Chondrocyte (in vitro differentiated cells): Measurements from ENCODE around the gene SSBP4. TPM values are rescaled to one million over a fixed set of nuclear protein-coding genes. Genes with fewer than 3 reads are reported as not detected.

Source experiments
- DNase-seq: peaks from one replicate; pipeline ENCODE4 v3.0.0; 2021; ENCODE audit warnings: mixed read lengths, low spot score
- H3K27ac Mint-ChIP-seq: one replicate; pipeline ENCODE4 v1.8.0; 2021; ENCODE audit warnings: mild to moderate bottlenecking, moderate library complexity, mixed read lengths; ENCODE audit not compliant: unreplicated experiment
- H3K27me3 Mint-ChIP-seq: 2 replicates; pipeline ENCODE4 v1.8.0; 2021; ENCODE audit warnings: low read depth, mixed read lengths
- H3K36me3 Mint-ChIP-seq: 2 replicates; pipeline ENCODE4 v1.8.0; 2021; ENCODE audit warnings: low read depth, mixed read lengths
- H3K4me1 Mint-ChIP-seq: 2 replicates; pipeline ENCODE4 v1.8.0; 2021; ENCODE audit warnings: low read depth, mild to moderate bottlenecking, mixed read lengths
- H3K4me3 Mint-ChIP-seq: one replicate; pipeline ENCODE4 v1.8.0; 2021; ENCODE audit warnings: mild to moderate bottlenecking, moderate library complexity, mixed read lengths; ENCODE audit not compliant: unreplicated experiment
- H3K9me3 Mint-ChIP-seq: 2 replicates; pipeline ENCODE4 v1.8.0; 2021; ENCODE audit warnings: low read depth, mixed read lengths
- CTCF ChIP-seq: fragments of 200-600 bp; sonication (generic); IDR thresholded peaks from 2 replicates; pipeline ENCODE4 v1.5.0; 2021; ENCODE audit warnings: antibody characterized with exemption, mild to moderate bottlenecking, moderate library complexity
- total RNA-seq: library from RNA; stranded (reverse); gene quantifications from 3 replicates; pipeline ENCODE4 v1.2.1, GENCODE V29; 2021

The SSBP4 gene
- total RNA-seq, 1 donor from 2014 or later = 56.3 TPM

- peak overlapping the region; percentile 98 for H3K27ac Mint-ChIP-seq
- no peaks in the 10 kb centered on the region for H3K27me3 Mint-ChIP-seq
- no peak for TF ChIP-seq CTCF
- H3K9me3 Mint-ChIP-seq = no peaks in the 10 kb centered on the region
- DNase-seq = no peak
- no peaks in the 10 kb centered on the region for H3K36me3 Mint-ChIP-seq
- peak overlapping the region; percentile 70 for H3K4me3 Mint-ChIP-seq
- peaks cover 52% of the 10 kb centered on the region for H3K4me1 Mint-ChIP-seq
Measured at GRCh38 chr19:18416778-18417249, 2.4 kb upstream of the SSBP4 start.

GRCh38 chr19:18417250-18418028 lies 1.8 kb upstream of the SSBP4 start:
- Mint-ChIP-seq H3K36me3 (no peaks in the 10 kb centered on the region), H3K27me3 (no peaks in the 10 kb centered on the region), H3K27ac (peak overlapping the region; percentile 98), H3K4me3 (peak overlapping the region; percentile 70), H3K9me3 (no peaks in the 10 kb centered on the region), H3K4me1 (peaks cover 54% of the 10 kb centered on the region)
- TF ChIP-seq CTCF = no peak
- DNase-seq = no peak

- no peak for DNase-seq
- Mint-ChIP-seq H3K4me3 (peak overlapping the region; percentile 25), H3K9me3 (no peaks in the 10 kb centered on the region), H3K4me1 (peaks cover 54% of the 10 kb centered on the region), H3K36me3 (no peaks in the 10 kb centered on the region), H3K27ac (peak overlapping the region; percentile 88), H3K27me3 (no peaks in the 10 kb centered on the region)
- TF ChIP-seq CTCF = no peak
Measured at GRCh38 chr19:18418029-18418482, 1.1 kb upstream of the SSBP4 start.

- Mint-ChIP-seq H3K36me3 (no peaks in the 10 kb centered on the region), H3K27me3 (no peaks in the 10 kb centered on the region), H3K4me3 (peak overlapping the region; percentile 63), H3K27ac (peak overlapping the region; percentile 88), H3K4me1 (peaks cover 54% of the 10 kb centered on the region), H3K9me3 (no peaks in the 10 kb centered on the region)
- DNase-seq = peak; percentile 67
- no peak for TF ChIP-seq CTCF
Measured at GRCh38 chr19:18418483-18419194, 559 bp upstream of the SSBP4 start.

- peaks cover 58% of the 10 kb centered on the region for H3K4me1 Mint-ChIP-seq
- H3K4me3 Mint-ChIP-seq = peak overlapping the region; percentile 78
- DNase-seq = peak; percentile 81
- TF ChIP-seq CTCF = peak; percentile 6
- H3K36me3 Mint-ChIP-seq = no peaks in the 10 kb centered on the region
- no peaks in the 10 kb centered on the region for H3K27me3 Mint-ChIP-seq
- H3K27ac Mint-ChIP-seq = peak overlapping the region; percentile 45
- H3K9me3 Mint-ChIP-seq = no peaks in the 10 kb centered on the region
Measured at GRCh38 chr19:18419699-18420460, 682 bp downstream of the SSBP4 start.
